Esophagus squamous epithelium (tissue), 5 donors: ENCODE data around the gene FBXW2. TPM values are rescaled to one million over a fixed set of nuclear protein-coding genes. Genes with fewer than 3 reads are reported as not detected.

Source experiments
- DNase-seq: peaks from one replicate; lab custom pipeline; 2025; lab: John Stamatoyannopoulos, UW
- H3K27ac ChIP-seq, 4 donors: fragments of 200-600 bp; sonication (generic); one replicate each; pipeline ENCODE4 v1.5.1; 2016 to 2019; ENCODE audit warnings: mild to moderate bottlenecking in 1 of 4
- H3K27me3 ChIP-seq, 4 donors: fragments of 200-600 bp; sonication (generic); 1 replicate in 3 of 4; 2 replicates in 1 of 4; pipeline versions ENCODE4 v1.5.1 to v1.6.0; 2017 to 2021; ENCODE audit warnings: antibody characterized with exemption in 1 of 4
- H3K36me3 ChIP-seq, 3 donors: fragments of 200-600 bp; sonication (generic); one replicate each; pipeline ENCODE4 v1.5.1; 2016 to 2019
- H3K4me1 ChIP-seq, 3 donors: fragments of 200-600 bp; sonication (generic); one replicate each; pipeline ENCODE4 v1.5.1; 2017 to 2019
- H3K4me3 ChIP-seq, 4 donors: fragments of 200-600 bp; sonication (generic); 1 replicate in 3 of 4; 2 replicates in 1 of 4; pipeline ENCODE4 v1.5.1; 2016 to 2019; ENCODE audit warnings: mild to moderate bottlenecking in 2 of 4, moderate library complexity in 1 of 4
- H3K9me3 ChIP-seq, 3 donors: fragments of 200-600 bp; sonication (generic); one replicate each; pipeline ENCODE4 v1.5.1; 2016 to 2019
- CTCF ChIP-seq, 6 experiments: fragments of 450-650 bp in 4 of 6; fragments of 200-600 bp in 2 of 6; sonication (generic) in 2 of 6; IDR thresholded peaks; one replicate each; pipeline ENCODE4 v1.5.1; 2016 to 2019; ENCODE audit warnings: antibody characterized with exemption in 6 of 6, mild to moderate bottlenecking in 4 of 6, moderate library complexity in 4 of 6
- POLR2A ChIP-seq, 4 donors: fragments of 450-650 bp; IDR thresholded peaks; one replicate each; pipeline ENCODE4 v1.6.1; 2017; ENCODE audit warnings: antibody characterized with exemption in 4 of 4, mild to moderate bottlenecking in 4 of 4, moderate library complexity in 3 of 4
- WGBS, 2 donors: methylation state at CpG; one replicate each; pipeline ENCODE4 v1.1.5; 2018; 5-methylcytosine and 5-hydroxymethylcytosine counted together
- intact Hi-C: fragments of 100-400 bp; cut with DNase I; formaldehyde crosslinking; loops from one replicate; pipeline ENCODE4 v1.15.0; 2022
- total RNA-seq, 4 donors: library from RNA; depleted of rRNA; stranded (reverse); fragments of >200 nt; gene quantifications; one replicate each; pipeline ENCODE4 v1.1.0, GENCODE V29; 2016
- donor health status: DM: yes; HTN: yes; CAD: no.

The FBXW2 gene
- total RNA-seq, 4 donors from 2014 or later = 23.1 to 41.6 (median 31.7) TPM

GRCh38 chr9:120718316-120718715 lies 74.9 kb downstream of the FBXW2 start:
- no peak for DNase-seq
- no peak overlapping the region for H3K4me3 ChIP-seq
- TF ChIP-seq POLR2A (IDR thresholded peaks at IDR 0.05) (no peak), CTCF (IDR thresholded peaks at IDR 0.05) (no peak)
- WGBS, 2 donors = 64 to 74% methylated on average over 3 of the region's 3 CpGs
- peaks cover 8 to 20% (median 11%) of the 10 kb centered on the region in 3 donors for H3K4me1 ChIP-seq
- no peaks in the 10 kb centered on the region for H3K9me3 ChIP-seq
- intact Hi-C loops = no loop called here
- no peak overlapping the region for H3K27ac ChIP-seq
- H3K36me3 ChIP-seq = no peaks in the 10 kb centered on the region
- H3K27me3 ChIP-seq = no peaks in the 10 kb centered on the region

GRCh38 chr9:120717176-120717575 lies 76.0 kb downstream of the FBXW2 start:
- H3K36me3 ChIP-seq = no peaks in the 10 kb centered on the region
- no peaks in the 10 kb centered on the region for H3K27me3 ChIP-seq
- peaks cover 8 to 31% (median 11%) of the 10 kb centered on the region in 3 donors for H3K4me1 ChIP-seq
- TF ChIP-seq CTCF (IDR thresholded peaks at IDR 0.05) (no peak), POLR2A (IDR thresholded peaks at IDR 0.05) (no peak)
- 54 to 55% methylated on average over 2 of the region's 2 CpGs for WGBS, 2 donors
- DNase-seq = no peak
- H3K27ac ChIP-seq = no peak overlapping the region
- no peaks in the 10 kb centered on the region for H3K9me3 ChIP-seq
- H3K4me3 ChIP-seq = no peak overlapping the region
- intact Hi-C loops = no loop called here

- Histone ChIP-seq H3K4me3 (no peak overlapping the region), H3K27me3 (no peaks in the 10 kb centered on the region), H3K27ac (no peak overlapping the region), H3K4me1 (peaks cover 8 to 38% (median 11%) of the 10 kb centered on the region in 3 donors), H3K36me3 (no peaks in the 10 kb centered on the region), H3K9me3 (no peaks in the 10 kb centered on the region)
- DNase-seq = no peak
- no peak for TF ChIP-seq CTCF (IDR thresholded peaks at IDR 0.05)
- TF ChIP-seq POLR2A (IDR thresholded peaks at IDR 0.05) = no peak
- WGBS, 2 donors = 67 to 74% methylated on average over 2 to 5 of the region's 5 CpGs
- intact Hi-C loops = no loop called here
These were observed 76.7 kb downstream of the FBXW2 start for GRCh38 chr9:120716483-120716882.

GRCh38 chr9:120715389-120715924 lies 77.8 kb downstream of the FBXW2 start:
- H3K27me3 ChIP-seq = no peaks in the 10 kb centered on the region
- H3K9me3 ChIP-seq = no peaks in the 10 kb centered on the region
- TF ChIP-seq POLR2A (IDR thresholded peaks at IDR 0.05) (peak in 1 of 4 donors; percentile 26), CTCF (IDR thresholded peaks at IDR 0.05) (no peak)
- peak overlapping the region; percentile 66 to 95 (median 72) for H3K4me3 ChIP-seq
- DNase-seq = no peak
- H3K4me1 ChIP-seq = peaks cover 8 to 48% (median 19%) of the 10 kb centered on the region in 3 donors
- H3K36me3 ChIP-seq = no peaks in the 10 kb centered on the region
- peak overlapping the region; percentile 89 to 94 (median 91) for H3K27ac ChIP-seq
- 22 to 33% methylated on average over 1 to 7 of the region's 14 CpGs for WGBS, 2 donors
- intact Hi-C loops = no loop called here

- Histone ChIP-seq H3K27me3 (no peaks in the 10 kb centered on the region), H3K4me1 (peaks cover 8 to 52% (median 20%) of the 10 kb centered on the region in 3 donors), H3K27ac (peak overlapping the region; percentile 89 to 94 (median 91)), H3K4me3 (peak overlapping the region; percentile 66 to 95 (median 72)), H3K9me3 (no peaks in the 10 kb centered on the region), H3K36me3 (no peaks in the 10 kb centered on the region)
- TF ChIP-seq POLR2A (IDR thresholded peaks at IDR 0.05) (no peak), CTCF (IDR thresholded peaks at IDR 0.05) (peak in 1 of 6 experiments; percentile 7)
- DNase-seq = no peak
- intact Hi-C loops = no loop called here
- WGBS, 2 donors = 20% methylated on average over 1 of the region's 30 CpGs; no CpG with 5 or more reads in 1 of the 2 donors
These were observed 78.3 kb downstream of the FBXW2 start for GRCh38 chr9:120714846-120715388.
